Sciatic nerve (tissue), 2 donors: ENCODE results near the gene SMOC2. TPM values are rescaled to one million over a fixed set of nuclear protein-coding genes. Genes with fewer than 3 reads are reported as not detected.

Experiments used
- ATAC-seq: fragments of 200-7000 bp; cut with Tn5 transposase; one replicate; pipeline ENCODE4 v1.9.1; 2020; ENCODE audit warnings: mild to moderate bottlenecking, moderate library complexity
- DNase-seq: peaks from one replicate; pipeline ENCODE4 v3.0.0-alpha.2; 2020; ENCODE audit warnings: low spot score
- intact Hi-C: fragments of 100-400 bp; cut with DNase I; formaldehyde crosslinking; loops from one replicate; pipeline ENCODE4 v1.14.2; 2022
- total RNA-seq: library from RNA; stranded (reverse); fragmentation: NEBNext Ultra II Directional; extraction: Animal tissue kit (Norgen Biotek cat#: 25700); gene quantifications from one replicate; pipeline ENCODE4 v1.2.1, GENCODE V29; 2021
- donor health status: DM: no; HTN: no; CAD: no.
- donor health status: DM: no; HTN: no; CAD: no.

SMOC2 gene, protein sequence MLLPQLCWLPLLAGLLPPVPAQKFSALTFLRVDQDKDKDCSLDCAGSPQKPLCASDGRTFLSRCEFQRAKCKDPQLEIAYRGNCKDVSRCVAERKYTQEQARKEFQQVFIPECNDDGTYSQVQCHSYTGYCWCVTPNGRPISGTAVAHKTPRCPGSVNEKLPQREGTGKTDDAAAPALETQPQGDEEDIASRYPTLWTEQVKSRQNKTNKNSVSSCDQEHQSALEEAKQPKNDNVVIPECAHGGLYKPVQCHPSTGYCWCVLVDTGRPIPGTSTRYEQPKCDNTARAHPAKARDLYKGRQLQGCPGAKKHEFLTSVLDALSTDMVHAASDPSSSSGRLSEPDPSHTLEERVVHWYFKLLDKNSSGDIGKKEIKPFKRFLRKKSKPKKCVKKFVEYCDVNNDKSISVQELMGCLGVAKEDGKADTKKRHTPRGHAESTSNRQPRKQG
- total RNA-seq: 45.6 TPM

DNA sequence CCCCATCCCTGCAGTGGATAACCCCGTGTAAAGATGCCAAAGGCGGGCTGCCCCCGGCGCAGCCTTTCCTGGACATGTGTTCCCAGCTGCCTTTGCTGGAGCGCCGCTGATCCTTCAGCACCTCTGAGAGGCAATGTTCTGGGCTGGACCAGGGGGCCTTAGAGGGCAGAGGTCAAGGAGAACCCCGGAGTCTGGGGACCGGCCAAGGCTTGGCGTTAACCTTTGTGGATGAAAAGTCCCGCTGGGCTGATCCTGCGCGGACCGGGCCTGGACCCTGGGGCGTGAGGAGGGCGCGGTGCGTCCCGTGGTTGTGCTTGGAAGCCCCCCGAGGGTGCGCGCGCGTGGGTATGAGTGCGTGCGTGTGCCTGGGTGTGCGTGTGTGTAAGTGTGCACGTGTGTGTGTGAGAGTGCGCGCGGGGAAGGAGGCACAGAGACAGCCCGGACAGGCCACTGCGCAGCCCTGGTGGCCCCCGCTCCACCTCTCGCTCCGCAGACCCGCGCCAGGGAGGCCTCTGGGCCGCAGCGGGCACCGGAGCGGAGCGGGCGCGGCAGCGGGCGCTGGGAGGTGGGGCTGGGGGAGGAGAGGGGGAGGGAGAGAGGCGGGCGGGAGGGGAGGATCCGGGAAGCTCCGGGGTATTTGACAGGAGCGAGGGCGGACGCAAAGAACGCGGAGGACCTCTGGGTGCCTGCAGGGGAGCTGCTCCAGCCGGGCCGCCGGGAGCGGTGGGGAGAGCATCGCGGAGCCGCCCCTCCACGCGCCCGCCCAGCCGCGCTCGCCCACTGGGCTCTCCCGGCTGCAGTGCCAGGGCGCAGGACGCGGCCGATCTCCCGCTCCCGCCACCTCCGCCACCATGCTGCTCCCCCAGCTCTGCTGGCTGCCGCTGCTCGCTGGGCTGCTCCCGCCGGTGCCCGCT, at the start of gene SMOC2:
Gene SMOC2, plus strand, starts transcription at position 665 of the 914 bp plus-strand sequence. Its CDS starts 187 bp downstream, at position 852.
- DNase-seq (no peak), ATAC-seq (peak; percentile 80)
- intact Hi-C loops: loop anchor here (10.0 kb wide), 1 partner anchor 736 kb away; no protein-coding TSS in a partner anchor

DNA sequence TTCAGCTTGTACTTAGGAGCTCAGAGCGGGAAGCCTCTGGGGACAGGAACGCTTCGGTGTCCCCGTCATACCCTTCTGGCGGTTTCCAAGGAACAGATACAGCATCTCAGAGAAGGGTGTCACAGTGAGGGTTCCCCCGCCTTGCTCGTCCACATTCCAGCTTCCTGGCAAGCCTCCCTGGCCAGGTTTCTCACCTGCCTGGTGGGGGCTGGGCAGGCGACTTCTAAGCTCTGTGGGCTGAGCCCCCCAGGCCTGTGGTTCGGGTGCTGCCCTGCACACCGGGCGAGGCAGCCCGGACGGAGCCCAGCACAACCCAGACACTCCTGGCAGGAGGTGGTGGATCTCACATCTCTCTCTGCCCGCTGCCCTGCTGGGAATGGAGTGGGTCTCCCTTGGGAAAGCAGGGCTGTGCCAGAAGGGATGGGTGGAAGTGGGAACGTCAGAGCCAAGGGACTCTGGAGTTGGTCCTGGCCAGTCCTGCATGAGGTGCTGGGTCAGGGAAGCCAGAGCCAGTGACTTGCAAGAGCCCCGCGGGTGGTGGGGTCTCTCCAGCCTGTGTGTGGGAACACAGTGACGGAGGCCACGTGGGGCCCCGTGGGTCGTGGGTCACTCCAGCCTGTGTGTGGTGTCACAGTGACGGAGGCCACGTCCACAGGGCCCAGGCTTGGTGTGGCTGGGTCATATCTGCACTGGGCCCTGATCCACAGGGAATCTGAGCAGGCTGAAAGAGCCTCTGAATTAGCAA, 47.7 kb upstream of the SMOC2 start:
- DNase-seq: no peak
- intact Hi-C loops: no loop called here
- ATAC-seq: no peak

DNA sequence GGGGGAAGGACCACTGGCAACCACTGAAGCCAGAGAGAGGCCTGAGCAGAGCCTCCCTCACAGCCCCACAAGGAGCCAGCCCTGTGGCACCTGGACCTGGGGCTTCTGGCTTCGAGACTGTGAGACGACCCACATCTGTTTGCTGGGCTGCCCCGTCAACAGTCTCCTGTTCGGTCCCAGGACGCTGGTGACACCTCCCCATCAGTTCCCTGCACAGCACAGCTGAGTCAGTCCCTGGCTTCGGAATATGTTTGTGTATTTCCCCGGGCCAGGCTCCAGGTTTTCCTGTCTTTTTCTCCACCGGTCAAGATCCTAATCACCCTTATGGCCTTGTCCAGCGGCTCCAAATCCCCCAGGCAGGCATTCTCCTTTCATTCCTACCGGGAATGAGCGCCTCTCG, 46.4 kb upstream of the SMOC2 start:
- DNase-seq: no peak
- intact Hi-C loops: no loop called here
- ATAC-seq: peak; percentile 59

- no peak for DNase-seq
- ATAC-seq: no peak
- intact Hi-C loops: no loop called here
Observed at GRCh38 chr6:168395983-168396382, 45.0 kb upstream of the SMOC2 start.

DNA sequence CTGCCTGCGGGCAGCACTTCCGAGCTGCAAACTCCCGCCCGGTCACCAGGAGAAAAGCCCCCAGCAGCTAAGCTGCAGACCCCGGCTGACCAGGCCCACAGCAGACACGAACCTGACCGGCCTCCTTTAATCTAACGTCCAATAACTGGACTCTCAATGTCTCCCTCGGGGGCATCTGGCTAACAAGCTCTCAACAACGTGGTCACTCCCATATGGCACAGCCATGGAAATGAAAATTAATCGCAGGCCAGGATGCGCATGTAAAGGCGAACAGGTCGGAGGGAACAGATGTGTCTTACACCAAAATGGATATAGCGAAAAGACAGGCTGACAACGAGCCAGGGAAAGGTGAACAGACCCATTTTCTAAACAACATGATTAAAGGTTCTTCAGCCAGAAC, 44.4 kb upstream of the SMOC2 start:
- ATAC-seq (no peak), DNase-seq (no peak)
- intact Hi-C loops: no loop called here

GRCh38 chr6:168397012-168397411, 44.0 kb upstream of the SMOC2 start:
- intact Hi-C loops: no loop called here
- ATAC-seq (no peak), DNase-seq (no peak)

GRCh38 chr6:168400037-168400436, 40.9 kb upstream of the SMOC2 start:
- intact Hi-C loops: no loop called here
- DNase-seq (peak; percentile 69), ATAC-seq (peak; percentile 94)

- ATAC-seq: no peak
- DNase-seq: peak; percentile 23
- intact Hi-C loops: no loop called here
Observed at GRCh38 chr6:168403370-168404005, 37.5 kb upstream of the SMOC2 start.

DNA sequence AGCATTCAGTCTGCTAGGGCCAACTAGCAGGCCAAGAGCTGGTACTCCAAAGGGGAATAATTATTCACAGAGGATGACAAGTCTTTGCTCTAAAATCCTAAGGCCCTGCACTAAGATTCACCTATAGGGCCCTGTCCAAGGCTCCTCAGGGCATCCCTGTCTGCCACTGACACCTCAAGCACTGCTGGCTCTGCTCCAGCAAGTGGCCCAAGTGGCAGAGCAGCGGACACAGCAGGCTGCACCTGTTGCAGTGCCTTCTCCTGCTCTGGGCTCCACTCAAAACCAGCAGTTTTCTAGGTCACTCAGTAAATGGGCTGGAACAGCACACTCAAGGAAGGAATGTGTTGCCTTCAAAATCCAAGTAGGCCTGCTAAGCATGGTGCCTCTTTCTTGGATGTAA, 36.4 kb upstream of the SMOC2 start:
- no peak for DNase-seq
- intact Hi-C loops: no loop called here

DNA sequence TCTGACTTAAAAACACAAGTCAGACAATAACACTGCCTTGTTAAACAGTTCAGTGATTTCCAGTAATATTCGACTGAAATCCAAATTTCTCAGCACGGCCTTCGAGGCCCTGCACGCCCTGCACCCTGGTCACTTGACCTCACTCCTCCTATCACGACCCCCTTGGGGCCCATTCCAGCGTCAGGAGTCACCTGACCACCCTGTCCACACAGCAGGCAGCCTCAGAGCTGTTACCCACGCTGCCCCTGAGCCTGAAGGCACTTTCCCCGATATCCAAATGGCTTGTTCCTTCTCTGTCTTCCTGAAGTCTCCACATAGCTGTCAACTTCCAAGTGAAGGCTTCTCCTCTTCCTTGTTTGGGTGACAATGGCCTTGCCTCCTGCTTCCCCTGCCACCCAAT, 33.1 kb upstream of the SMOC2 start:
- intact Hi-C loops: no loop called here
- no peak for ATAC-seq

More for the DNA sequence above, 36.4 kb upstream of the SMOC2 start:
- no peak for ATAC-seq

DNA sequence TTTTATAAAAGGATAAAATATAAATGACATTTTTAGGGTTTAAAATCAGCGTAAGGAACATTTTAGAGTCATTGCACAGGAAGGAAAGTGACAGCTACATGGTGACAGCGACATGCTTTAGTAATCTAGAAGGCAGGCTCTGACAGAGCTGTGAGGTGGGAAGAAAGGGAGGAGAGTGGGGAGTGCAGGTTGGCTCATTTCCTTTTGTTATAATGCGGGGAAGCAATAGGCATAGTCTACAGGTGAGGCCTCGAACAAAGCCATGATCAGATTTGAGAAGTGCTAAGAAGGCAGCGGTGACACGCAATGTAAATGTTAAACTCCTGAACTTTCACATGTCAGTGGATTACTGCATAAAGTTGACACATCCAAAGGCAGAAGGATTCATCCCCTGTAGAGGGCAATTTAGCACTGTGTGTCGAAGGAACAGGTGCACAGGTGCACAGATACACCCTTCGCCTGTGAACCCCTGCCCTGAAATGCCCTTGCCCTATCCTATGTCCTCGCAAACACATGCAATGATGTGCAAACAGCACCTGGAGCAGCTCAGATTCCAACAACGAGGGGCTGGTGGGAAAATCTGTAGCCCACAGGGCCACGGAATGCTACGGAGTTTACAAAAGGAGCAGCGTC, 32.4 kb upstream of the SMOC2 start:
- DNase-seq: no peak
- intact Hi-C loops: no loop called here
- no peak for ATAC-seq

More for the DNA sequence above, 33.1 kb upstream of the SMOC2 start:
- DNase-seq: no peak

DNA sequence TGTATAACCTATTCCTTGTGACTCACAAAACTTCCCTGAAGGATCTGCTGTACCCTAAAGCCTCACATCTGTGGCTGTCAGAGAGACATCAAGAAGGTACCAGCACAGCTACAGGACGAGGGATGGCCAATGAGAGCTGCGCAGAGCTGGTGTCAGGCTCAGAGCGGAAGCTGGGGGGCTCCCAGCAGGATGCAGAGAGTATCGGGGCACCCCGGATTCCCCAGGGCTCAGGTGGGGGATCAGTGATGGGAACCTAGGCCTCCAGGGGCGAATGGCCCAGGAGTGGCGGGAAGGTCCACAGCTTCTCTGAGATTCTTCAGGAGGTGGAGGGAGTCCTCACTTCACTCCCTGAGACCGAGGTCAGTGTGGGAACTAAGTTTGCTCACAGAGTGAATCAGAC, 30.9 kb upstream of the SMOC2 start:
- intact Hi-C loops: no loop called here
- peak; percentile 39 for ATAC-seq
- DNase-seq: no peak

GRCh38 chr6:168410554-168411011, 30.4 kb upstream of the SMOC2 start:
- ATAC-seq: peak; percentile 51
- intact Hi-C loops: no loop called here
- no peak for DNase-seq

- DNase-seq: no peak
- no peak for ATAC-seq
- intact Hi-C loops: no loop called here
Observed at GRCh38 chr6:168411130-168411529, 29.9 kb upstream of the SMOC2 start.

GRCh38 chr6:168411793-168412192, 29.2 kb upstream of the SMOC2 start:
- ATAC-seq (no peak), DNase-seq (no peak)
- intact Hi-C loops: no loop called here

GRCh38 chr6:168412456-168412855, 28.5 kb upstream of the SMOC2 start:
- no peak for DNase-seq
- intact Hi-C loops: no loop called here
- ATAC-seq: no peak

- DNase-seq: no peak
- intact Hi-C loops: no loop called here
- no peak for ATAC-seq
Observed at GRCh38 chr6:168413018-168413720, 27.8 kb upstream of the SMOC2 start.

DNA sequence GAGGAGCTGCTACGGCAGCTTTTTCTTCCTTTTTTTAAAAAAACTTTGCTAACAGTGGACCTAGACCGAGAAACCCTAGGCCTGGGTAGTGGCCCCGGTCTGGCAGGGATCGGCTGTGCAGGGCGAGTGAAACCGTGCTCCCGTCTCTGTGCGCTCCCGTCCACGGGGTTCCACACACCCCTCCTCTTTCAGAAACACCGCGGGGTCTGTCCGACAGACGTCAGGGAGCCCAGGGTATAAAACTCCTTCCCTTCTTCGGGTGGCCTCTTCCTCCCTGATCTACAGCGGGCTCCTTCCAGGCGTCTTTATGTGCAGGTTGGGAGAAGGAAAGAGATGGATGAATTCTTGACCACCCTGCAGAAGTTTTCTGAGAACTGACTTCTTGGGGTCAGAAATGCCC, 27.1 kb upstream of the SMOC2 start:
- no peak for DNase-seq
- intact Hi-C loops: no loop called here
- ATAC-seq: no peak
